ENCODE measurements around the gene TMC4.
"Not testable (repeated sequence)": the region's sequence is repeated elsewhere in the genome, so short reads cannot be mapped to it uniquely, and the experiment has no call there.

Gene TMC4, protein sequence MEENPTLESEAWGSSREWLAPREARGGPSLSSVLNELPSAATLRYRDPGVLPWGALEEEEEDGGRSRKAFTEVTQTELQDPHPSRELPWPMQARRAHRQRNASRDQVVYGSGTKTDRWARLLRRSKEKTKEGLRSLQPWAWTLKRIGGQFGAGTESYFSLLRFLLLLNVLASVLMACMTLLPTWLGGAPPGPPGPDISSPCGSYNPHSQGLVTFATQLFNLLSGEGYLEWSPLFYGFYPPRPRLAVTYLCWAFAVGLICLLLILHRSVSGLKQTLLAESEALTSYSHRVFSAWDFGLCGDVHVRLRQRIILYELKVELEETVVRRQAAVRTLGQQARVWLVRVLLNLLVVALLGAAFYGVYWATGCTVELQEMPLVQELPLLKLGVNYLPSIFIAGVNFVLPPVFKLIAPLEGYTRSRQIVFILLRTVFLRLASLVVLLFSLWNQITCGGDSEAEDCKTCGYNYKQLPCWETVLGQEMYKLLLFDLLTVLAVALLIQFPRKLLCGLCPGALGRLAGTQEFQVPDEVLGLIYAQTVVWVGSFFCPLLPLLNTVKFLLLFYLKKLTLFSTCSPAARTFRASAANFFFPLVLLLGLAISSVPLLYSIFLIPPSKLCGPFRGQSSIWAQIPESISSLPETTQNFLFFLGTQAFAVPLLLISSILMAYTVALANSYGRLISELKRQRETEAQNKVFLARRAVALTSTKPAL

DNA sequence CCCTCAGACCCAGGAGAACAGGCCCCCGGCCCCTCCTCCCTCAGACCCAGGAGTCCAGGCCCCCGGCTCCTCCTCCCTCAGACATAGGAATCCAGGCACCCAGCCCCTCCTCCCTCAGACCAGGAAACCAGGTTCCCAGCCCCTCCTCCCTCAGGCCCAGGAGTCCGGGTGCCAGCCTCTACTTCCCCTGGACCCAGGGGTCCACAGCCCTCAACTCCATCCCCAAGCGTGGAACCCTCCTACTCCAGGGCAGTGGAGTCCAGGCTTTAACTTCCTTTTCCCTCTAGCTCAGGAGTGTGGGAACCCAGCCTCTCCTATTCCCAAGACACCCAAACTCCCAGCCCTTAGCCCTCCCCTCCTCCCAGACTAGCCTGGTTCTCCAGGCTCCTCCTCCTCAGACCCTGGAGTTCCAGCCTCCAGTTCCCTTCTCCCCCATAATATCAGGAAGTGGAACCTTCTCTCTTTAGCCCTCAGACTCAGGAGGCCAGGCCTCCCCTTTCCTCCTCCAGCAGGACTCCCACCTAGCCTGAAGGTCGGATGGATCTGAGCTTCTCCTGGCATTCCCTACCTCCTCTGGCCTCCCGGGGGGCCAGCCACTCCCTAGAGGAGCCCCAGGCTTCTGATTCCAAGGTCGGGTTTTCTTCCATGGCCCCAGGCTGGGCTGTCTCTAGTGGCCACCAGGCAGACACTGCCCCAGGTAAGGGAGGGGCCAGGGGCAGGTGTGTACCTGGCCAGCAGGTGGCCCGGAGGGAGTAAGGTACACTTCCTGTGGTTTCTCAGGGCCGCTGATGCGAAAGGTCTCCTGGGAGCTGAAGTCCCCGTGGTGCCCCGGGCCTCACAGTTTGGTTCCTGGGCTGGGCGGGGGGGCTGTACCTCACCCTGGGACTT, at the start of gene TMC4:
TSS of gene TMC4 (minus strand) at position 690 of the 888 bp plus-strand sequence. CDS start at position 647, 43 bp downstream.
- peak; percentile 87 to 97 for DNase-seq

DNA sequence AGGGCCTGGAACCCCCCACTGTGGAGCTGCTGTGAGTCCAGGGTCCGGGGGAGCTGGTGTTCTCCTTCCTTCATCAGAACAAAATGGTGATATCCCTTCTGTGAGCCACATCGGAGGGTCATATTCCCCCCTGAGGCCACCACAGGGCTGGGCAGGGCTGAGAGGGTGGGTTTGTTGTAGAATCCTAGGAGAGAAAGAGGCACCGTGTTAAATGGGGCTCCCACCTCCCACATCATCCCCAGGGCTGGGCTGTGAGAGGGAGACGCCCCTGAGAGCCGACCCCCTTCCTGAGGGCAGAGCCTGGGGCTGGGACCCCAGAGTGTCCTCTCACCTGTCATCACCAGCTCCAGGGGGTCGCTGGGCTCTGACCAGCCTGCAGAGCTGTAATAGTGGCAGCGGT, 49.0 kb upstream of the TMC4 start:
- not testable (repeated sequence) for DNase-seq

DNA sequence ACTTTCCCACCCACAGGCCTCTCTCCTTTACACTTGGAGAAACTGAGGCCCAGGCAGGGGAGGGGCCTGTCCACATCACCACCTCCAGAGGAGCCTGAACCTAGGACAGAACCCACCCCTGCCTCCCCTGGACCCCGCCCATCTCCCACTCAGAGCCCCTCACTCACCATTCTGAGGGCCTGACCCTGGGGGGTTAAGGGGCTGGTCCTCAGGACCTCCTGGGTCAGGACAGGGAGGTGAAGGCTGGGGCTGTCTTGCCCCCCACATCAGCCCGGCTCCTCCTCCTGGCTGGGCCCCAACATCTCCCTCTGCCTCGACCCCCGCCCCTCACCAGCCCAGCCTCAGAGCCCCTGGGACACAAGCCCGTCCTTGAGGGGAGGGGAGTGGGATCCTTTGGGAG, 46.7 kb upstream of the TMC4 start:
- not testable (repeated sequence) for DNase-seq

DNA sequence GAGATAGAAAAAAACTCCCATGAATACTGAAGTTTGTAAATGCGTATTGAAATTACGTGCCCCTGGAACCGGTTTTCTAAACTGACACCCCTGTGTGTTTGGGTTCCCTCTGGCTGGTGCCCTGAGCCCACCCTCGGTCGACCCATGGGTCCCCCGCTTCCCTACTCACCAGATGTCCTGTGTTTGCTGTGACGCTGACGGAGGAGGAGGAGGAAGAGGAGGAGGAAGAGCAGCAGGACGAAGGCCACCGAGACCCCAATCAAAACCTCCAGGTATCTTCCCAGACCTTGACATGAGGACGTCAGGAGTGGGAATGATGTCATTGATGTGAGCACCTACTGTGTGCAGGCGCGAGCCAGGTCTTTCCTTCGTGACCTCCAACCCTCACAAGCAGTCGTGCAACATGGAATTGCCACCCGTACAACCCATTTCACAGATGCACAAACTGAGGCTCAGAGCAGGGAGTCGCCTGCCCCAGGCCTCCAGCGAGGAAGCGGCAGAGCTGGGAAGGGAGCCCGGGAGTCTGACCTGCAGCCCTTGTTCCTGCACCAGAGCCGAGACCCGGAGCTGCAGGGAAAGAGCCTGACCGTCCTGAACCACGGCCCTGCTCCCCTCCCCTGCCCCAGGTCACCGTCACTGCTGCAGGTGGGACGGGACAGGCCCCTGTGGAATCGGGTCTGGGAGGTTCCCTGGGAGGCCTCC, 46.2 kb upstream of the TMC4 start:
- no peak for DNase-seq

DNA sequence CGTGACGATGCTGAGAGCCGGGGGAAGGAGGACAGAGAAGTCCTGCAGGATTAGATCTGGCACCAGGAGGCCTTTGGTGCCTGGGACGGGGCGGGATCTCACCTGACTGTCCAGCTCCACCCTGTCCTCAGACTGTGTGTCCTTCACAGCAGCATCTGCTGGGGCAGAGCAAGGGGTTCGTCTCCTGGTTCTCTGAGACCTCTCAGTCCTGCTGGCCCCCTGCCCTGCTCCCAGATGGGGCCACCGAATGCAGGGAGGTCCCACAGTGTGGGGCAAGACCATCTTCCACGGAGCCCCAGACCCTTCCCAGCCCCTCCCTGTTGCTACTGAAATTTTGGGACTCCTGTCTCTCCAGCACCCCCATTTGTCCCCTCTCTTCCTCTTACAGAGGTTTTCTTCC, 45.3 kb upstream of the TMC4 start:
- no peak for DNase-seq

DNA sequence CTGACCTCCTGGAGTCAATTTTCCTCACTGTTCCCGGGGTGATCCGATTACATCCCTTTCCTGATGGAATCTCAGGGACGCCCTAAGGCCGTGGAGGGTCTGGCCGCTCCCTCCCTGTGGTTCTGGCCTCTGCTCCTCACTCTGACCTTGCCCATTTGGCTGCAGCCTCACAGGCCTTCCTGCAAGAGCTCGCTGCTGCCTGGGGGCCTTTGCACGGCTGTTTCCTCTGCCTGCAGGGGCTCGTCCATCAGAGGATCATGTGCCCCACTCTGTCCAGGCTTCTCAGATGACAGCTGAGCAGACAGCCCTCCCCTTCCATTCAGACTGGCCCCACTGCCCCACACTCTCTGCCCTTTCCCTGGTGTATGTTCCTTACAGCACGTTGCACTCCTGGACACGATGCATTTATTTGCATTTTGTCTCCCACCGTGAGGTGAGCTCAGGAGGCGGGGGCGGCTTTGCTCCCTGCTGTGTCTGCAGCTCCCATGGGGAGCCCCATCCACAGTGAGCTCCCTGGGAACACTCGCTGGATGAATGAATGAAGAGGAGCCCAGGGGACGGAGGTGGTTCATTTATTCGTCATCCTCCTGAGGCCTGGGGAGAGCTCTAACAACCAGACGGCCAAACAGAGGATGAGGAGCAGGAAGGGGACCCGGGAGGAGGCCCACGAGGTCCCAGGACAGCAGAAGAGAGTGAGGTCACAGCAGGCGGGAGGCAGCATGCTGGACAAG, 44.7 kb upstream of the TMC4 start:
- not testable (repeated sequence) for DNase-seq

DNA sequence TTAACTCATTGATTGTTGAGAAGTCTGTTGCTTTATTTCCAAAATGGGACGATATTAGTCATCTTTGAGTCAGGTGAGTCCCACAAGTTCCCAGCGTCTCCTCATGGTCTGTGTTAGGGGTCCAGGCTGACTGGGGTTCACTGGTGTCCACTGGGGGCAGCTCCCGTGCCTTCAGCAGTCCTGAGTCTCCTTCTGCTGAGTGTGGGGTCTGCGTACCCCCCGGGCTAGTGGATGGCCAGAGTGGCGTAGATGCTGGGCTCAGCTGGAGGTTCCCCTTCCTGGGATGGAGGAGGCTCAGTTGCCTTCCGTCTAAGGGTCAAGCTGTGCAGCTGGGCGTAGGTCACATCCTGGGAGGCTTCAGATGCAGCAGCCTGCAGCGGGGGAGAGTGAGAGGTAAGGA, 43.9 kb upstream of the TMC4 start:
- no peak for DNase-seq

DNA sequence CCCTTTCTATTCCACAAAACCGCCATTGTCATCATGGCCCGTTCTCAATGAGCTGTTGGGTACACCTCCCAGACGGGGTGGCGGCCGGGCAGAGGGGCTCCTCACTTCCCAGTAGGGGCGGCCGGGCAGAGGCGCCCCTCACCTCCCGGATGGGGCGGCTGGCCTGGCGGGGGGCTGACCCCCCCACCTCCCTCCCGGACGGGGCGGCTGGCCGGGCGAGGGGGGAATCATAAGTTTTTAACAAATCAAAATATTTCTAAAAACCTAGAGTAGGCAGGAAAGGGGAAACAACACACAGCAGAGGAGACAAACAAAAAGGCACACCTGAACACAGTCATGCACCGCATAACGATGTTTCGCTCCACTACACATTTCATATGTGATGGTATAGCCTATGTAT, 41.8 kb upstream of the TMC4 start:
- DNase-seq: not testable (repeated sequence)

DNA sequence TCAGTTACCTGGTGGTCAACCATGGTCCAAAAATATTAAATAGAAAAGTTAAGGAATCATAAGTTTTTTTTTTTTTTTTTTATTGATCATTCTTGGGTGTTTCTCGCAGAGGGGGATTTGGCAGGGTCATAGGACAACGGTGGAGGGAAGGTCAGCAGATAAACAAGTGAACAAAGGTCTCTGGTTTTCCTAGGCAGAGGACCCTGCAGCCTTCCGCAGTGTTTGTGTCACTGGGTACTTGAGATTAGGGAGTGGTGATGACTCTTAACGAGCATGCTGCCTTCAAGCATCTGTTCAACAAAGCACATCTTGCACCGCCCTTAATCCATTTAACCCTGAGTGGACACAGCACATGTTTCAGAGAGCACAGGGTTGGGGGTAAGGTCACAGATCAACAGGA, 41.3 kb upstream of the TMC4 start:
- not testable (repeated sequence) for DNase-seq

DNA sequence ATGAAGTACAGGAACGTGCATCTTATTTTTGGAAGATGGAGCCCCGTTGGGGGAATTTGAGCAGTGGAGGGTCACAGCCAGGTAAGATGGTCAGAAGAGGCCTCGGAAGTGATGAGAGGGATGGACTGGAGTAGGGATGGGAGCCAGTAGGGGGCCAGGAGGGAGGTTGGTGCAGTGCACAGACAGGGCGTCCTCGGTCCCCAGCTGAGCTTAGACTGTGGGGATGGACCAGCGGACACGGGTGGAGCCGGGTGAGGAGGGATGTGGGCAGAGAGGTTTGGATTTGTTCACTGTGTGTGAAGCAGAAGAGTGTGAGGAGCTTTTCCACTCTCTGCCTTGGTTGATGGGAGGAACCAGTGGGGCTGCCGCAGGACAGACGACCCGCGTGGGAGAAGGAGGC, 38.3 kb upstream of the TMC4 start:
- DNase-seq: no peak

DNA sequence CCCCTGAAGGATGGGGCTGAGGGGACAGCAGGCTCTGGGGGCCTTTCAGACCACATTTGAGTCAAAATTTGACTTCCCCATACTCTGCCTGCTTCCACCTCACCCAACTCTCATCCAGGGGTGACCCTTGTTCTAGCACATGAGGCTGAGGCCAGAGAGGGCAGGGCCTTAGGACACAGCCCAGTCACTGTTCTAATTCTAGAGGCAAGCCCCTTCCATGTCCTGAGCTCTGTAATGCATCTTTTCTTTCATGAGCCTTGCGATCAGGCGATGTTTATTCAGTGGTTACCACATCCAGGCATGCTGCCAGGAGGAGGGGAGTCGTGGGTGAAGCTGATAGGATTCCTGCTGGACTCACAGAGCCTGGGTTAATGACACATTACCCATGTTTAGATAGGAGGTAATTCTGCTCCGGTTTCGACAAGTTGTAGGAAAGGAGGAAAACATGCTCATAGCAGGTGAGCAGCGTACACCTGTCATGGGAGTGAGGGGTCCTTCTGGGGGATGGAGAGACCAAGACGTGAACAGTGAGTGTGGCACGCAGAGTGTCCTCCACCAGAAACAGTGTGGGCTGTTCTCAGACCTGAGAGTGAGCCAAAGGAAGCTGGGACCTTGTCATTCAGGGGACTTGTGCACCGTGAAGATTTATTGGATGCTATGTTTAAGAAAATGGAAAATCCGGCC, 37.0 kb upstream of the TMC4 start:
- peak; percentile 65 to 67 for DNase-seq

DNA sequence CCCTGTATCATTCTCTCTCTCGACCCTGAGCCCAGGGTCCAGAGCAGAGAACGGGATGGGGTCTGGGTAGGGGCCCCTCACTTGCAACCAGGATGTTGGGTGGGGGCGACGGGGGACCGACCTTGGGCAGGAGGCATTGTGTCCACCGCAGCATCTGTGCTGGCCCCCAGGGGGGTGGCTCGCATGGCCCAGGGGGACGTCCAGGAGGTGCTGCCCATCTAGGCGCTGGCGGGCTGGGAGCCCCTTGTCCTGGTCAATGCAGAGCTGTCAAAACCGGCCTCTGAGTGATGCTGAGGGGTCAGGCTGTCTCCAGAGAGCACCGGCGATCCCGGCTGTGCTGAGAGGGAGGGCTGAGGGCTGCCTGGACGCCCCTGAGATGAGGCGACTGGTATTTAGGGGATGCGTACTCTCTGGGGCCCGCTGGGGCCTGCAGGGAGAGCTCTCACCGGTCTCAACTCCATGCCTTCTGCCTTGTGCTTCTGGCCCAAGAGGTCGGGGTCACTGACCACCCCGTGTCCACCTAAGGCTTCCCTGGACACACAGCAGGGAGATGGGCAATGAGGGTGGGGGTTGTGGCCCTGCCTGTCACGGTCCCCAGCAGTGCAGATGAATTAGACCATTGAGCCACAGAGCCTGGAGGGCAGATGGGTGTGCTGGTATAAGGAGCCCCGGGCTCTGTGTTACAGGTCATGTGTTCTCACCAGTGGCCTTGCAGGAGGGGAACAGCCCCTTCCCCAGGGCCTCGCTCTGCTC, 36.3 kb upstream of the TMC4 start:
- DNase-seq: no peak

DNA sequence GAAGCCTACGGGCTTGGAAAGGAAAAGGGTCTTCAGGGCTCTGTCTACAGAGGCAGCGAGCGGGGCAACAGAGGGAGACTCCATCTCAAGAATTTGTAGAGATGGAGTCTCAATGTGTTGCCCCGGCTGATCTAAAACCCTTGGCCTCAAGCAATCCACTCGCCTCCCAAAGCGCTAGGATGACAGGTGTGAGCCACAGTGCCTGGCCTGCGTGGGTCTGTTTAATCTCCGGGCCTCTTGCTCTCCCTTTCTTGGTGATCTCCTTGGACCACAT, 35.8 kb upstream of the TMC4 start:
- no peak for DNase-seq

DNA sequence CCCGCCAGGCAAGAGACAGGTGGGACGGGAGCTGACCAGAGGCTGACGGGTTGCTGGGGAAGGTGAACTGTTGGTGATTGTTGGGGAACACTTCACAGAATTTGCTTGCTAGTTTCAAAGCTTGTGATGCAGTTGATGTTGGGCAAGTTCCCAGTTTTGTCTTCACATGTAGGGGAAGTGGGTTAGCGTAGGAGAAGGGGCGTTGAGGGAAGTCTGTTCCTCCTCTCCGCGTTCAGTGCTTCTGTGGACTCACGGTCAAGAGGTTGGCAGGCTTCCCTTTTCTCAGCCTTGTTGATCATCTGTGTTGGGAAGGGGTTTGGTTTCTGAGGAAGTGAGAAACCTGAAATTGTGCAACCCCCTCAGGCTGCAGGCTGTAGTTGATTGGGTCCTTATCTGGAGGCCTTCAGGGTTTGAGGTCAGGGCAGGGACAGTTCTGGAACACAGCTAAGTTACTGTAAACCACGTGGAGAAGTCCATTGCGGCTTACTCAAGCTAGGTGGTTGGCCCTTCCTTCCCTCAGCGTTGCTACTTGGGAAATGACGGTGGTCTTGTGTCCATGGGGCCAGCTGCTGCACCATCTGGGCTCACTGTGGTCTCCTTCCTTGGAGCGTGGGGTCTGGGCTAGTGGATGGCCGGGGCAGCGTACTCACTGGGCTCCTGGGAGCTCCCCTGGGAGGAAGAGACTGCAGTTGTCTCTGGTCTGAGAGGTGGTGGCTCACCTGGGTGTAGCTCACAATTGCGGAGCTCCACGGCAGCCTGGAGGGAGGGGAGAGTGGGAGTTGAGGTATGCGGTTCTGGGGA, 35.2 kb upstream of the TMC4 start:
- no peak for DNase-seq

DNA sequence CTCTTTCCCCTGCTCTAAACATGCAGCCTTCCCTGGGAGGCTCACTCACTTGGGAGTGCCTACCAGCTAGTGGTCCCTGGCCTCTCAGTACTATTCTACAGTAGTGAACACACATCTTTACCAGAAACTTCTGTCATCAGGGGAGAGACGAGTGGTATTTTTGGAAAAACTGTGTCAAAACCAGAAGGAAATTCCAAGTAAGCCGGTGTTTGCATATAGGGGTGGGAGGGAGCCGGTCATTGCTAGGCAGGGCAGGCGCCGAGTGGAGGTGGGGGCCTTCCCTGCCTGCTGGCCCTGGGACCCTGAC, 34.7 kb upstream of the TMC4 start:
- DNase-seq: no peak

DNA sequence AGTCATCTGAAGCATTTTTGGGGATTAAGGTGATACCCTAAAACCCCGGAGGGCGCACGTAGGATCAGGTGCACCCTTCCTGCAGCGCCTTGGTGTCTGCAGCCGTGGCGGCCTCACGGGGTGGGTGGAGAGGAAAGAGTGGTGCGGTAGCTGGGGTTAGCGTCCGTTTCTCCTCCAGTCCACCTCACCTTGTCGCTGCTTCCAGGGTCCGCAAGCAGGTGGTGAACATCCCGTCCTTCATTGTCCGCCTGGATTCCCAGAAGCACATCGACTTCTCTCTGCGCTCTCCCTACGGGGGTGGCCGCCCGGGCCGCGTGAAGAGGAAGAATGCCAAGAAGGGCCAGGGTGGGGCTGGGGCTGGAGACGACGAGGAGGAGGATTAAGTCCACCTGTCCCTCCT, 34.2 kb upstream of the TMC4 start:
- not testable (repeated sequence) for DNase-seq

DNA sequence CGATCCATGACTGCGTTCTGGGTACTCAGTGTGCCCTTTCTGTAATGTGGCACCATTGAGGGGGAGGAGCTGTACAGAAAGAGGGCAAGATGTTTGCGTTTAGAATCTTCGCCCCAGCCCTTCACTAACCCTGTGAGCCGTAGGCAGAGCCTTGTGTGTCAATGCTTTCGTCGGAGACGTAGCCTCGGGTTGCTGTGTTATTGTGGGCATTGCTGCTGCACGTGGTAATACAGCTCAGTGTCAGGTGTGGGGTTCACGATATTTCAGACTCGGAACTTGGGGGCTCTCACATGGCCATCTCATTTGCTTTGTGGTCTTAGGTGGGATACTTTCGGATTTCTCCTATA, 33.8 kb upstream of the TMC4 start:
- no peak for DNase-seq

DNA sequence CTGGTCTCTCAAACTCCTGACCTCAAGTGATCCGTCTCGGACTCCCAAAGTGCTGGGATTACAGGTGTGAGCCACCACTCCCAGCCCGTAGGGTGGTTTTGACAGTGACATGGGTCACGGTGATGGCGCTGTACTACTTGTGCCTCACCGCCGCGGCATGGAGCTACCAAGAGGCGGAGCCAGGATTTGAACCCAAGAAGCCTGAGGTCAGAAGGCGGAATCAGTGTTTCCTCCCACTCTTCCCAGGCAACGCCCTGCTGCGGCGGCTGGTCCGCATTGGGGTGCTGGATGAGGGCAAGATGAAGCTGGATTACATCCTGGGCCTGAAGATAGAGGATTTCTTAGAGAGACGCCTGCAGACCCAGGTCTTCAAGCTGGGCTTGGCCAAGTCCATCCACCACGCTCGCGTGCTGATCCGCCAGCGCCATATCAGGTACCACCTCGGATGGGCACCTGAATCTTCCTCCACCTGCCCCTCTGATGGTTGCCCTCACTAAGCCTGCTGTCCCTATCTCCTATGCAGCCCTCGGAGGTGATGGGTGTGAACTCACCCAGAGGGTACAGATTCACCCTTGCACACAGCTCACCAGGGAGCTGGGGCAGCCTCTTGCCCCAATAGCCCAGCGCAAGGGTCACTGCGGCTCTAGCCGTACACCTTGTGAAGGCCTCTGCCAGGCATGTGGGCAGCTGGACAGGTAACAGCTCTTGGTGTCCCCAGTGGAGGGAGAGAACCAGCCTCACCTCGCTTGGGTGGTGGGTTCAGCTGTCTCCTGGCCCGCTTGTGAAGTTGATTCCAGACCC, 33.3 kb upstream of the TMC4 start:
- no peak for DNase-seq

DNA sequence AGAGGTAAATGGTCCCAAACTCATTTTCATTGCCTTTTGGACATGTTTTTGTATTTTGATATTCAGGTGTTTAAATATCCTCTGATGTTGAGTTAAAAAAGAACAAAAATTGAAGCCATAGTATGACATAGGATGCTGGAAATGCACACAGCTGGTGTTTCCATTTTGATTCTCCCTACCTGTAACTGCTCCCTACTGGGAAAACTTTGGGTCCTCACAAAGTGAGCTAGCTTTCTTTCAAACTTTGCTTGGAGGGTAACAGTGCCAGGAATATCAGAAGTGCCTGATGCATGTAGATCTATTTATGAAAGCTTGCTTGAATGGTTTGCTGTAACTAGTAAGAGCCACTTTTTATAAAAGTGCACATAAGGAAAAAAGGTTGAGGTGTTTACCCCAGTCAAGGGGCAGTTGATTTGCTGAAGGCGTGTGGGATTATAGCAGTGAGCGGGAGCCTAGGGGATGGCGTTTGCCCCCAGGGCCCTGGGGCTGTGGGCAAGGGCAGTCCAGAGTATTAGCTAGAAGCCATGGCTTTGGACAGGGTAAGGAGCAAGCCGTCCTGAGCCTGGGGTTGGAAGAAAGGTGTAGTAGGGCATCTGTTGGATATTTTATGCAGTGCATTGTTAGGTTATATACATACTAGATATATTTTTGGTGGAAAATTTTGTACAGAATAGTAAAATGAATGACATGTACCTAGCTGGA, 32.0 kb upstream of the TMC4 start:
- DNase-seq: no peak
